Measurements from ENCODE around the gene FBXO2. TPM values are rescaled to one million over a fixed set of nuclear protein-coding genes. Genes with fewer than 3 reads are reported as not detected.

The FBXO2 gene
- total and polyA plus RNA-seq, 2 of the 4 experiments (the other 2 are of a cell fraction): 0.36 to 1.7 TPM

- H3K4me2 ChIP-seq (ENCODE audit: low read depth, low read length): no peak overlapping the region
- dilution Hi-C loops (cut with HindIII; ENCODE audit: low sequenced_read_pairs, unreplicated experiment): no loop called here
- H3K4me1 ChIP-seq (ENCODE audit: control insufficient read depth, insufficient read depth, low read length): peaks cover under 1% of the 10 kb centered on the region
- H3K9me3 ChIP-seq (ENCODE audit: control insufficient read depth, insufficient read depth, low read length): no peaks in the 10 kb centered on the region
- no peak overlapping the region for H4K91ac ChIP-seq (ENCODE audit: insufficient read depth, low read depth, low read length)
- no peak overlapping the region for H3K14ac ChIP-seq (replicated peaks; ENCODE audit: low read depth, low read length)
- H4K5ac ChIP-seq (ENCODE audit: low read depth, low read length): no peak overlapping the region
- ChIA-PET CTCF (no interaction called here), POLR2A (ENCODE audit: unreplicated experiment) (no interaction called here)
- in situ Hi-C loops (cut with MboI; ENCODE audit: low sequenced_read_pairs): no loop called here
- H2AFZ ChIP-seq (replicated peaks; ENCODE audit: low read length, poor library complexity): no peak overlapping the region
- no peak overlapping the region for H3K18ac ChIP-seq (ENCODE audit: low read depth, low read length)
- H2AK9ac ChIP-seq (replicated peaks; ENCODE audit: low read depth, low read length, poor library complexity): peak overlapping the region; percentile 28
- no peak overlapping the region for H2BK15ac ChIP-seq (ENCODE audit: low read depth, low read length)
- H2BK5ac ChIP-seq (ENCODE audit: low read depth, low read length, poor library complexity, severe bottlenecking): no peak overlapping the region
- H3K9me1 ChIP-seq (ENCODE audit: insufficient read depth, low read length): 0 out of 2 replicates have a peak, but pooled peaks cover 2% of the 10 kb centered on the region
- H3K23ac ChIP-seq (ENCODE audit: low read depth, low read length): no peak overlapping the region
- H3K4ac ChIP-seq (ENCODE audit: low read depth, low read length): no peak overlapping the region
- H2BK120ac ChIP-seq (ENCODE audit: low read depth, low read length): no peak overlapping the region
- DNase-seq (no peak), ATAC-seq (ENCODE audit: low read depth) (no peak)
- no peak overlapping the region for H3K9ac ChIP-seq (ENCODE audit: low read depth, low read length)
- H4K20me1 ChIP-seq (ENCODE audit: insufficient read depth, low read length): no peaks in the 10 kb centered on the region
- peaks cover 46% of the 10 kb centered on the region for H3K36me3 ChIP-seq (ENCODE audit: control insufficient read depth, insufficient read depth, low read length)
- no peak overlapping the region for H2BK20ac ChIP-seq (ENCODE audit: low read depth, low read length)
- H4K8ac ChIP-seq (ENCODE audit: low read depth in 2 of 2, low read length in 2 of 2): no peak overlapping the region
- 93% methylated on average over 3 of the region's 10 CpGs; no CpG with 5 or more reads in 1 of the 2 experiments for WGBS, 2 experiments (ENCODE audit: extremely low coverage in 2 of 2, insufficient read length in 1 of 2)
- H3K79me1 ChIP-seq (ENCODE audit: low read depth in 1 of 2, low read length in 2 of 2): peaks cover 7 to 17% of the 10 kb centered on the region in 2 experiments; a peak in 3 of 4 replicates
- BruUV-seq (replicated peaks): no TSS peak
- intact Hi-C loops (cut with micrococcal nuclease): no loop called here
- no peak overlapping the region for H2AK5ac ChIP-seq (ENCODE audit: low read depth, low read length)
- H3K27ac ChIP-seq (ENCODE audit: insufficient read depth, low read length): no peak overlapping the region
- H3K4me3 ChIP-seq (ENCODE audit: insufficient read depth, low read depth, low read length): no peak overlapping the region
- no peak overlapping the region for H3K56ac ChIP-seq (ENCODE audit: extremely low read depth, insufficient read depth, low read length)
- TF ChIP-seq MAZ (IDR thresholded peaks at IDR 0.05; ENCODE audit: borderline replicate concordance, low read depth, low read length) (no peak), MAFK (IDR thresholded peaks at IDR 0.05; ENCODE audit: low read depth, low read length) (no peak), CHD1 (IDR thresholded peaks at IDR 0.05; ENCODE audit: low read depth, low read length) (no peak), RFX5 (IDR thresholded peaks at IDR 0.05; ENCODE audit: low read depth, low read length) (no peak), MXI1 (IDR thresholded peaks at IDR 0.05; ENCODE audit: borderline replicate concordance, low read depth, low read length) (no peak), POLR2A (IDR thresholded peaks at IDR 0.05; ENCODE audit: low read depth, low read length) (no peak), USF2 (IDR thresholded peaks at IDR 0.05; ENCODE audit: low read depth, low read length) (no peak), RCOR1 (IDR thresholded peaks at IDR 0.05; ENCODE audit: insufficient replicate concordance, low read length) (no peak), CEBPB (IDR thresholded peaks at IDR 0.05; ENCODE audit: low read depth, low read length) (no peak), NFE2L2 (IDR thresholded peaks at IDR 0.05; ENCODE audit: low read depth, low read length) (no peak), CTCF (conservative IDR thresholded peaks at IDR 0.05; ENCODE audit: low read depth, low read length) (no peak), FOS (IDR thresholded peaks at IDR 0.05; ENCODE audit: low read depth, low read length) (no peak), ELK1 (IDR thresholded peaks at IDR 0.05; ENCODE audit: borderline replicate concordance, low read depth, low read length) (no peak)
- H3K27me3 ChIP-seq (ENCODE audit: control insufficient read depth, insufficient read depth, low read length): no peaks in the 10 kb centered on the region
Observed at GRCh38 chr1:11676386-11677103, 22.3 kb upstream of the FBXO2 start.

Data from IMR-90 (cell line).